ENCODE measurements around the gene OSBP2.

DNA sequence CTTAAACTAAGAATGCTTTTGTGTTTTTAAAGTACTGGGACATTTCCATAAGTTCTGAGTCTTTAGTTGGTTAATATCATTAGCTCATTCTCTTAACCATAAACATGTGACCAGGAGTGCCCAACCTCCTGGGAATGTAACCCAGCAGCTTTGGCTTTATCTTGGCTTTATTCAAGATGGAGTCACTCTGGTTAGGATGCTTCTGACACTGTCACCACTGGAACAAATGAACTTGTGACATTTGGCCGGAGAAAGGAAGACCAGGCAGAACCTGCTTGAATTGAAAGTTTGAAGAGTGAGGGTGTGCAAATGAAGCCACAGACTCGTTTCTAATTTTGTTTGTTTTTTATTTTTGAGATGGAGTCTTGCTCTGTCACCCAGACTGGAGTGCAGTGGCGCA is 54.6 kb downstream of the OSBP2 start:
- no peak for TF ChIP-seq GATA2 (IDR thresholded peaks at IDR 0.05; ENCODE audit: low read depth, low read length)
- TF ChIP-seq GATA3 (IDR thresholded peaks at IDR 0.05; ENCODE audit: low read depth, low read length), result no peak
